Lower leg skin (tissue), 3 donors: ENCODE measurements around the gene C6orf62.

Experiments used
- CTCF ChIP-seq, 3 donors: fragments of 450-650 bp; IDR thresholded peaks; one replicate each; pipeline ENCODE4 v1.5.1; 2016; ENCODE audit warnings: antibody characterized with exemption in 3 of 3, mild to moderate bottlenecking in 3 of 3, moderate library complexity in 2 of 3
- POLR2A ChIP-seq, 2 donors: fragments of 450-650 bp; IDR thresholded peaks; one replicate each; pipeline ENCODE4 v1.6.1; 2016 to 2017; ENCODE audit warnings: antibody characterized with exemption in 2 of 2, mild to moderate bottlenecking in 1 of 2, moderate library complexity in 1 of 2

DNA sequence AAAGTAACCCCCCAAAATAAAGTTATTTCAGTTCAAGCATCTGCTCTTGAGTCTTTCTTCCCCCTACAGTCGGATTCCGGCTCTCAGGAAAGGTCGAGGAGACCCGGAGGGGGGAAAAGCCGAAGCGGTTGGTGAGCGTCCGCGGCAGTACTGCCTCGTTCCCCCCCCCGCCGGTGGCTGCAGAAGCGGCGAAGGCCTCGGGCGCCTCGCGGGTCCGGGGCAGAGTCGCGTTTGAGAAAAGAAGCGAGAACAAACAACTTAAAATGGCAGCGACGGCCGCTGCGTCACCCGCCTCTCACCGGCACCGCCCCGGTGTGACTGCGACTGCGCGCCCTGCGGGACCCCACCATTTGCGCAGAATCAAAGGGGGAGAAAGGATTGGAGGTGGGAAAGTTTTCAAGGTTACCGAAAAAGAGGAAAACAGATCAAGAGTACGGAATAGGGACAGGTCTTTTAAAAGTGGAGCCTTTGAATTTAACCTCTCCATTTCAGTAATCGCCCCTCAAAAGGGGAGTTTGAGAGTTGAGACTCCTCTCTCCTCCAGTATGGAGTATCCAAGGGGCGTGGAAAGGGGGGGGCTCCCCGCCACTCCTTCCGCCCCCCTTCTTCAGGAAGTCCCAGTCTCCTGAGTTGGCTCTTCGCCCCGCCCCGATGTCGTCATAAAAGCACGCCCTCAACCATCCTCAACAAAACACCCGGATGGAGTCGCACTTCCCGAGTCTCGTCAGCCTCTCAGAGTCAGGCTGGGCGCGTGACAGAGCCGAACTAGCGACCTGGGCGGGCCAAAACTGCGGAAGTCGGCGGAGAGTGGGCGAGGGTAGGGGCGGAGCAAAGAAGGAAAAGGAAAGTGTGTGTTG, 1.9 kb upstream of the C6orf62 start:
- peak in 1 of 2 donors; percentile 96 for TF ChIP-seq POLR2A (IDR thresholded peaks at IDR 0.05)
- TF ChIP-seq CTCF (IDR thresholded peaks at IDR 0.05), result no peak
